SK-N-SH treated with all-trans-retinoic acid at 6 μM for 48 hours (cell line): ENCODE results near the gene STK11IP.

Experiments
- ATAC-seq: fragments of 200-7000 bp; cut with Tn5 transposase; 3 replicates; pipeline ENCODE4 v1.9.1; 2020; ENCODE audit warnings: mild to moderate bottlenecking, moderate library complexity
- ARNTL ChIP-seq: fragments of 450-650 bp; formaldehyde crosslinking; IDR thresholded peaks from 2 replicates; pipeline ENCODE4 v1.5.0; 2020; ENCODE audit warnings: low read depth, mild to moderate bottlenecking, moderate library complexity, borderline replicate concordance
- BACH2 ChIP-seq: fragments of 250-450 bp; sonication (Bioruptor Pico); IDR thresholded peaks from 2 replicates; pipeline ENCODE4 v1.9.0; 2021; ENCODE audit warnings: mild to moderate bottlenecking, borderline replicate concordance
- ESRRG ChIP-seq: fragments of 250-450 bp; sonication (Bioruptor Pico); IDR thresholded peaks from 2 replicates; pipeline ENCODE4 v1.6.1; 2021; ENCODE audit warnings: mild to moderate bottlenecking
- GLIS3 ChIP-seq: fragments of 250-450 bp; sonication (Bioruptor Pico); IDR thresholded peaks from 2 replicates; pipeline ENCODE4 v1.5.0; 2020; ENCODE audit warnings: mild to moderate bottlenecking, moderate library complexity
- ISL1 ChIP-seq: fragments of 250-450 bp; sonication (Bioruptor Pico); IDR thresholded peaks from 2 replicates; pipeline ENCODE4 v2.1.2; 2022; ENCODE audit warnings: mild to moderate bottlenecking, moderate library complexity
- OSR1 ChIP-seq: fragments of 250-450 bp; sonication (Bioruptor Pico); IDR thresholded peaks from 2 replicates; pipeline ENCODE4 v1.8.0; 2022; ENCODE audit warnings: moderate library complexity, mild to moderate bottlenecking, inconsistent platforms
- PATZ1 ChIP-seq: fragments of 250-450 bp; sonication (Bioruptor Pico); IDR thresholded peaks from 2 replicates; pipeline ENCODE4 v1.8.0; 2020; ENCODE audit warnings: mild to moderate bottlenecking, moderate library complexity, borderline replicate concordance
- POU6F1 ChIP-seq: fragments of 250-450 bp; sonication (Bioruptor Pico); IDR thresholded peaks from 2 replicates; pipeline ENCODE4 v1.8.0; 2021; ENCODE audit warnings: low read depth, mild to moderate bottlenecking, moderate library complexity, borderline replicate concordance
- PPARA ChIP-seq: fragments of 250-450 bp; sonication (Bioruptor Pico); IDR thresholded peaks from 2 replicates; pipeline ENCODE4 v1.5.0; 2020; ENCODE audit warnings: mild to moderate bottlenecking, borderline replicate concordance
- RARB ChIP-seq: fragments of 250-450 bp; sonication (Bioruptor Pico); IDR thresholded peaks from 2 replicates; pipeline ENCODE4 v1.8.0; 2021; ENCODE audit warnings: mild to moderate bottlenecking, moderate library complexity
- SNAI2 ChIP-seq: fragments of 250-450 bp; sonication (Bioruptor Pico); IDR thresholded peaks from 2 replicates; pipeline ENCODE4 v1.5.0; 2020; ENCODE audit warnings: mild to moderate bottlenecking, moderate library complexity
- TCF4 ChIP-seq: fragments of 250-450 bp; sonication (Bioruptor Pico); IDR thresholded peaks from 2 replicates; pipeline ENCODE4 v1.8.0; 2021; ENCODE audit warnings: mild to moderate bottlenecking, moderate library complexity, borderline replicate concordance
- TSHZ2 ChIP-seq: fragments of 250-450 bp; sonication (Bioruptor Pico); IDR thresholded peaks from 2 replicates; pipeline ENCODE4 v1.5.0; 2020; ENCODE audit warnings: mild to moderate bottlenecking, moderate library complexity
- ZC3H10 ChIP-seq: fragments of 250-450 bp; sonication (Bioruptor Pico); IDR thresholded peaks from 2 replicates; pipeline ENCODE4 v1.5.1; 2021; ENCODE audit warnings: mild to moderate bottlenecking, moderate library complexity
- ZFP3 ChIP-seq: fragments of 250-450 bp; sonication (Bioruptor Pico); IDR thresholded peaks from 2 replicates; pipeline ENCODE4 v1.5.0; 2020; ENCODE audit warnings: mild to moderate bottlenecking, moderate library complexity
- ZFP30 ChIP-seq: fragments of 450-650 bp; formaldehyde crosslinking; IDR thresholded peaks from 2 replicates; pipeline ENCODE4 v1.5.0; 2022; ENCODE audit warnings: mild to moderate bottlenecking, moderate library complexity
- ZNF70 ChIP-seq: fragments of 450-650 bp; formaldehyde crosslinking; IDR thresholded peaks from 2 replicates; pipeline ENCODE4 v1.5.0; 2020; ENCODE audit warnings: mild to moderate bottlenecking, moderate library complexity
- ZNF8 ChIP-seq: fragments of 450-650 bp; formaldehyde crosslinking; IDR thresholded peaks from 2 replicates; pipeline ENCODE4 v1.5.0; 2020; ENCODE audit warnings: mild to moderate bottlenecking, moderate library complexity
- TF ChIP-seq, protein P1 (sequence below): fragments of 250-450 bp; sonication (Bioruptor Pico); IDR thresholded peaks from 2 replicates; pipeline ENCODE4 v1.5.1; 2021; ENCODE audit warnings: mild to moderate bottlenecking, moderate library complexity
- TF ChIP-seq, protein P2 (sequence below): fragments of 250-450 bp; sonication (Bioruptor Pico); IDR thresholded peaks from 2 replicates; pipeline ENCODE4 v1.5.1; 2020; ENCODE audit warnings: low read depth, mild to moderate bottlenecking, moderate library complexity

STK11IP gene

GRCh38 chr2:219605607-219605954 is 7.9 kb downstream of the STK11IP start:
- ATAC-seq = no peak
- TF ChIP-seq POU6F1 (CRISPR knock-in tag) (no peak), PATZ1 (CRISPR knock-in tag) (no peak), ZC3H10 (CRISPR knock-in tag) (no peak), ISL1 (CRISPR knock-in tag) (no peak), GLIS3 (CRISPR knock-in tag) (no peak), ZFP3 (CRISPR knock-in tag) (no peak), ARNTL (no peak), ESRRG (CRISPR knock-in tag) (no peak), OSR1 (no peak), RARB (CRISPR knock-in tag) (no peak), ZNF70 (no peak), PPARA (CRISPR knock-in tag) (no peak), TSHZ2 (no peak), BACH2 (no peak), ZNF8 (CRISPR knock-in tag) (no peak), ZFP30 (CRISPR knock-in tag) (no peak), TCF4 (no peak), SNAI2 (CRISPR knock-in tag) (no peak)
- TF ChIP-seq, protein P1, sequence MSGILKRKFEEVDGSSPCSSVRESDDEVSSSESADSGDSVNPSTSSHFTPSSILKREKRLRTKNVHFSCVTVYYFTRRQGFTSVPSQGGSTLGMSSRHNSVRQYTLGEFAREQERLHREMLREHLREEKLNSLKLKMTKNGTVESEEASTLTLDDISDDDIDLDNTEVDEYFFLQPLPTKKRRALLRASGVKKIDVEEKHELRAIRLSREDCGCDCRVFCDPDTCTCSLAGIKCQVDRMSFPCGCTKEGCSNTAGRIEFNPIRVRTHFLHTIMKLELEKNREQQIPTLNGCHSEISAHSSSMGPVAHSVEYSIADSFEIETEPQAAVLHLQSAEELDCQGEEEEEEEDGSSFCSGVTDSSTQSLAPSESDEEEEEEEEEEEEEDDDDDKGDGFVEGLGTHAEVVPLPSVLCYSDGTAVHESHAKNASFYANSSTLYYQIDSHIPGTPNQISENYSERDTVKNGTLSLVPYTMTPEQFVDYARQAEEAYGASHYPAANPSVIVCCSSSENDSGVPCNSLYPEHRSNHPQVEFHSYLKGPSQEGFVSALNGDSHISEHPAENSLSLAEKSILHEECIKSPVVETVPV (CRISPR knock-in tag) = no peak
- TF ChIP-seq, protein P2, sequence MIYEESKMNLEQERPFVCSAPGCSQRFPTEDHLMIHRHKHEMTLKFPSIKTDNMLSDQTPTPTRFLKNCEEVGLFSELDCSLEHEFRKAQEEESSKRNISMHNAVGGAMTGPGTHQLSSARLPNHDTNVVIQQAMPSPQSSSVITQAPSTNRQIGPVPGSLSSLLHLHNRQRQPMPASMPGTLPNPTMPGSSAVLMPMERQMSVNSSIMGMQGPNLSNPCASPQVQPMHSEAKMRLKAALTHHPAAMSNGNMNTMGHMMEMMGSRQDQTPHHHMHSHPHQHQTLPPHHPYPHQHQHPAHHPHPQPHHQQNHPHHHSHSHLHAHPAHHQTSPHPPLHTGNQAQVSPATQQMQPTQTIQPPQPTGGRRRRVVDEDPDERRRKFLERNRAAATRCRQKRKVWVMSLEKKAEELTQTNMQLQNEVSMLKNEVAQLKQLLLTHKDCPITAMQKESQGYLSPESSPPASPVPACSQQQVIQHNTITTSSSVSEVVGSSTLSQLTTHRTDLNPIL (CRISPR knock-in tag) = no peak

- ATAC-seq = no peak
- no peak for TF ChIP-seq PPARA (CRISPR knock-in tag)
- no peak for TF ChIP-seq ZC3H10 (CRISPR knock-in tag)
- TF ChIP-seq TCF4 = no peak
- TF ChIP-seq, protein P2 (CRISPR knock-in tag) = no peak
Observed at GRCh38 chr2:219607931-219608330, 10.3 kb downstream of the STK11IP start.

- ATAC-seq = no peak
Observed at GRCh38 chr2:219608399-219608964, 10.8 kb downstream of the STK11IP start.

More at GRCh38 chr2:219608399-219608964, 10.8 kb downstream of the STK11IP start:
- TF ChIP-seq, protein P2 (CRISPR knock-in tag) = no peak
- TF ChIP-seq BACH2 (no peak), POU6F1 (CRISPR knock-in tag) (no peak), GLIS3 (CRISPR knock-in tag) (no peak), OSR1 (no peak)
- TF ChIP-seq, all 23 proteins: peak for 0
